CD4-positive, alpha-beta T cell treated with Interleukin-17A for 4 hours (primary cell): ENCODE data around the gene GINS2.

Source experiments
- DNase-seq: peaks from one replicate; pipeline ENCODE4 v3.0.0-alpha.2; 2020; ENCODE audit warnings: mixed read lengths

The GINS2 gene

DNA sequence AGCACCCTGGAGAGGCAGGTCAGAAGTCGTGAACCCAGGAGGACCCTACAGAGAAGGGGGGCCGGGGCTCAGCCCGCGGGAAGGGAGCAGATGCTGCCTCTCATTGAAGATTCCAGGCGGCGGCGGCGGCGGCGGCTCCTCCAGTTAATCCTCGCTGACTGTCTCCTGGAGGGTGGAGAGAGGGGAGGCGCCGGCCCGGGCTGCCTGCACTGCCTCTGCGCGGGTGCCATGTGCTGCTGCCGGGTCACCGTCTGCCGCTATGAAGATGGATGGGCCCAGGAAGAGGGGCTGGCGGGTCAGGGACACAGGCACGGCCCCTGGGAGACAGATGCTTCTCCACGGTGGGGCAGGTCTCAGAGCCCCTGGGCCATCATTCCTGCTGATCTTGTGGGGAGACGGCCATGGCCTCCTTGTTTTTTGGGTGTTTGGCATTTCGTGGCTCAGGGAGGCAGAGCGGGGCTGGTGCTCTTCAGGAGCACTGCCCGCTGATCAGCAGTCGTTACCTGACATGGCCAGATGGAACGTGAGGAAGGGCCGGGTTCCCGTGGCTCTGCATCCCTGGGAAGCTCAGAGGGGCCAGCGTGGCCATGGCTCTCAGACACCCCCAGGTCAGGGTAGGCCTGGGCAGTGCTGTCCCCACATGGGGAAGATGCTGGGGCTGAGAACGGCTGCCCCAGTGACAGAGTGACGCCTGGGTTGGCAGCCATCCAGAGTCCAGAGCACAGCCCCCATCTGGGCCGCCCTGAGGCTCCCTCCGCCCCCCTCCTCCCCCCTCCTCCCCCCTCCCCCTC, 36.1 kb downstream of the GINS2 start:
- DNase-seq, result no peak

DNA sequence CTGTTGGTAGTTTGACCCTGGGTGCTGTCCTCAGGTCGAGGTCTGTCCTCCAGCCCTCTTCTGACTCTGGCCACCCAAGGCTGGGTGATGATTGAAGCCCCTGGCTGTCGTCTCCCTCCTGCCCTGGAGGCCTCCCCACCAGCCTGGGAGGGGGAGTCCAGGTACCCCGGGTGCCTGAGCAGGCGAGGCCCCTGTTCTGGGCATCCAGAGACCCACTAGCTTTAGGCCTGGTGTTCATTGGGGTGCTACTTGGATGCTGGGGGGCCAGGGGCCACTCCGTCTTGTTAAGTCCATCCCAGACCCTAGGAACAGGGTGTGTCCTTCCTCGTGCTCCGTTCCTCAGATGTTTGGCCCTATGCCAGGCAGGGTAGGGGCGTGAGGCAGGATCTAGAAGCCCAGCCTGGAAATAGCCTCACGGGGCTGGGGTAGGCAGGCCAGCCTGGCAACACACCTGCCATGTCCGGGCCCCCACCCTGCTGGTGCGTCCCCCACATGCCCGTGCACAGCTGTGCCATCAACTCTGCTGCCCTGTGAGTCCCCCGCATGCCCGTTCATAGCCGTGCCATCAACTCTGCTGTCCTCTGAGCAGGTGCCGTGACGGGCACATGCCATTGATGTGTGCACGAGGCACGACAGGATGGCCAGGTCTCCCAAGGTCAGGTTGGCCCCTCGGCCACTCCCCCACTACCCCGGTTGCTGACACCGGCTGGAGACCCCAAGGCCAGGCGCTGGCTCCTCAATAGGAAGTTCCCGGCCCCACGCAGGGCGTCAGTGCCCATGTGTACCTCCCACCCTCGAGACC, 36.9 kb downstream of the GINS2 start:
- DNase-seq, result no peak

DNA sequence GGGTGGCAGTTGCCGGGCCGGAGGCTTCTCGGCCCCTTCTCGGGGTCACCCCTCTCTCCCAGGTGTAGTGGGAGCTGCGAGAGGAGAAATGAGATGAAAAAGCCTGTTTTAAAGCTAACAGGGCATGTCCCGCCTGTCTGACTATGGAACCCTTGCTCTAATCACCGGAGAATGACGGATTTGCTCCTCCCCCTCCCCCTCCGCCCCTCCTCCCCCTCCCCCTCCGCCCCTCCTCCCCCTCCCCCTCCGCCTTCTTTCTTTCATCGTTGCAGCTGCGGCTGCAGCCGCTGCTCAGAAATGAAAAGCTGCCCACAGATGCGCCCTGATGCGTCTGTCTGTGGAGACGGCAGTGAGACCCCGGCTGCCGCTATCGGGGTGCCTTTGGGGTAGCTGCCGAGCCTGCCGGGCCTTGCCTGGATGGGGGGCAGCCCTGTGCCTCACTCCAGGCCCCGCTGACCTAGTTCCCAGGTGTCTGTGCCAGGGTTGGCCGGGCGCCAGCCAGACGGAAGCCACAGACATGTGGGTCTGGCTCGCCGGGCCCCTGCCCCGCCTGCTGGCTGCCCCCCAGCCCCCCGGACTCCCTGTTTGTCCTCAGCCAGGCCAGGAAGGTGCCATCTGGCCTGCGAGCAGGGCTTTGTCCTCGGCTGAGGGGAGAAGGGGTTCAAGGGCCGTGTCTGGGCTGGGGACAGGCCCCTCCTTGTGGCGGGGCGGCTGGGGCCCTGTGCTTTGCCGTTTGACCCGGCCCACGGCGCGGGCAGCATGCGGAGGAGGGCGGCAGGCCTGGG, 37.7 kb downstream of the GINS2 start:
- DNase-seq, result peak; percentile 16

DNA sequence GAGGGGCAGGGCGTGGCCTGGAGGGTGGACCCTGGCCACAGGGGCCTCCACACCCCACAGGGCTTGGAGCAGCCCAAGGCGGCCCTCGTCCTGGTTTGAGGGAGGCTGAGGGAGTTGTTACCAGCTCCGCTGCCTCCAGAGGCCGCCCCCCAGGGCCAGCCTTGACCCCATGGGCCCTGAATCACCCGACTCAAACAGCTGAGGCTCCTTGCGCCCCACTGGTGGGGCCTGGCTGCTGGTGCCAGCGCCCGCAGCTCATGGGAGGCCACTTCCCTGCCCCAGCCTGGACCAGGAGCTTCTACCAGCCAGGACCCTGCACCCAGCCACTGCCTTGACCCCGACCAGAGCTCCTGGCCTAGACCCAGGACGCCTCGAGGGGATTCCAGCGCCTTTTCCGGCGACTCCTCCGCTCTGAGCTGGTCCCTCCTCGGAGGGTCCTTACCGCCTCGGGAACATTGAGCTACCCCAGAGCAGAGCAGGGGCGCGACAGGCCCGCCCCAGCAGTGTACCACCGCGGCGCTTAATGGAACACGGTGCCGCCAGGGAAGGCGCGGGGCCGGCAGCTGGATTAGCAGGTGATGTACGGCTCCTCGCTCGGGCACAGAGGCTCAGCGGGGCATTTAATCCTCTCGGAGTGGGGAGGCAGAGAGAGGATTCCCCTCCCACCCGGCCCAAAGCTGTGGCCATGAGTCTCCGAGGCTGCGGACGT, 38.5 kb downstream of the GINS2 start:
- DNase-seq, result no peak

DNA sequence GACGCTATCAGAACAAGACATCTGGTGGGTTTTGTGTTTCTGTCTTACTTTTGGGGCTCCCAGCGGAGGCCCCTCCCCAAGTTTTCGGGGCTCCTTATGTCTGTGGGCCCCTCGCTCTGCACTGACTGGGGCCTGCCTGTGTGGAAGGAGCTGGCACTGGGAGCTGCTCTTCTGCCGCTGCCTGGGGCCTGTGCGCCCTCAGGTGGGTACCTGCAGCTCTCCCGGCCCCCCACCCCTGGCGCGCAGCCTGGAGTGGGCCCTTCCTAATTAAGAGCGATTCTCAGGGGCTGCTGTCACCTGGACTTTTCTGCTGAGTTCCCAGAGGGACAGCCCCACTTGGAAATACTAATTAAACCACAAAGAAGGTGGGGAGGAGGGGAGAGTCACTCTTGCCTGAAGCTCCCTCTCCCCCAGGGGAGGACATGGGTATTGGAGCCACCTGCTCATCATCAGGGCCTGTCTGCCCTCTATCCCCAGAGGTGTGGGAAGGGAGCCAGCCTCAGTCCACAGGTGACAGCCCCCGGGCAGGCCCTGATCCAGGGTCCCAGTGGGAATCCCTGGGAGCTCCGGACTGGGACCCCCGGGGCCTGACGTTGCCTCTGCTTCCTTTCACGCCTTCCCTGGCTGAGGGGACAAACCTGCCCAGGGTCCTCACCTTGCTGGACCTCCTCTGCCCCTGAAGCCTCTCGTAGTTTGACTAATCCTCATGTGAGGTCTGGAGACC, 39.2 kb downstream of the GINS2 start:
- DNase-seq, result no peak

DNA sequence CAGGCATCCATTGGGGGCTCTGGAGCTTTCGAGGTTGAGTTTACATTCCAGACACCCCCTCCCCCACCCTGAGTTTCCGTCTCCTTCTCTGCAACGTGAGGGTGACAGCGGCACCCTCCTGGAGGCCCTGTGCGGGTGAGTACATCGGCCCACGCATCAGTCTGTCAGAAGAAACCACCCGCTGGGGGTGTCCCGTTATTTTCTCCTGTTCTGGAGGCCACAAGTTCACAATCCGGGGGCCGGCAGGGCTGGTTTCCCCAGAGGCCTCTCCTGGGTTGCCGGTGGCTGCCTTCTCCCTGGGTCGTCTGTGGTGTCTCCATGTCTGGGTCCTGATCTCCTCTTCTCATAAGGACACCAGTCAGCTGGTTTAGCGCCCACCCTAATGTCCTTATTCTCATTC, 39.9 kb downstream of the GINS2 start:
- no peak for DNase-seq

DNA sequence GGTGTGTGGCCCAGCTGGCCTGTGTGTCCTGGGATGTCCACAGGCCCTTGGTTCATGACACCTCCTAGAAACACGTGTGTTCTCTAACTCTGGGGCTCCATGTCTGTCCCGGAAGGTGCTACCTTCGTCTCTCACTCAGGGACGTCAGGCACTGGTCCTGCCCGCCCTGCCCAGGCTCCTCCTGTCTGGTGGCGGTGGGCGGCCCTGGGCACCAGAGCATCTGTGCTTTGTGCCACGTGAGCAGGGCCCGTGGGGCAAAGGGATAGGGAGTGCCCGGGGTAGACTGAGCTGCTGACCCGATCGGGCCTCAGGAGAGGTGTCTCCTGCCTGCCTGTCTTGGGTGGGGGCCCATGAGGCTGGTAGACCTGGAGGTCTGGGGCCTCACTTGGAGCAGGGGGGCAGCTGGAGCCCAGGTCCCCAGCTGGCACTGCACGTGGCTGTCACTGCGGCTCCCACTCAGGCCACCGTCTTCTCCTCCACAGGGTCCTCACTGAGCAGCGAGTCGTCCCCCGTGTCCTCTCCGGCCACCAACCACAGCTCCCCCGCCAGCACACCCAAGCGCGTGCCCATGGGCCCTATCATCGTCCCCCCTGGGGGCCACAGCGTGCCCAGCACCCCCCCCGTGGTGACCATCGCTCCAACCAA, 40.6 kb downstream of the GINS2 start:
- DNase-seq, result no peak

DNA sequence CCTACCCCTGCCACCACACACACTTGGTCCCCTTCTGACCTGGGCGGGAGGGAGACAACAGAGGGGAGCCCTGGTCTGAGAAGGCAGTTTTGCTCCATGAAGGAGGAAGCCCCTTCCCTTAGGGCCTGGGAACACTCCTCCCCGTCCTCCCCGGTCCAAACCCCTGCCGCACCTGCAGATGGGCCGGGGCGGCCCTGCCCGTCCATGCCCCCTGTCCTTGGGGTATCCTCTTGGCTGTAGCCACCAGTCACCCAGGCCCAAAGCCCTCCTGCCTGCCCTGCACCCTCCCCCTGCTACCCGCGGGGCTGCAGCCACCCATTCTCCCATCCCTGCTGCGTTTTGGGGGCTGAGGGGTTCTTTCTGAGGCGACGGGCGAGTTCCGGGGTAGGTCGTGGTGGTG, 41.8 kb downstream of the GINS2 start:
- DNase-seq, result no peak

DNA sequence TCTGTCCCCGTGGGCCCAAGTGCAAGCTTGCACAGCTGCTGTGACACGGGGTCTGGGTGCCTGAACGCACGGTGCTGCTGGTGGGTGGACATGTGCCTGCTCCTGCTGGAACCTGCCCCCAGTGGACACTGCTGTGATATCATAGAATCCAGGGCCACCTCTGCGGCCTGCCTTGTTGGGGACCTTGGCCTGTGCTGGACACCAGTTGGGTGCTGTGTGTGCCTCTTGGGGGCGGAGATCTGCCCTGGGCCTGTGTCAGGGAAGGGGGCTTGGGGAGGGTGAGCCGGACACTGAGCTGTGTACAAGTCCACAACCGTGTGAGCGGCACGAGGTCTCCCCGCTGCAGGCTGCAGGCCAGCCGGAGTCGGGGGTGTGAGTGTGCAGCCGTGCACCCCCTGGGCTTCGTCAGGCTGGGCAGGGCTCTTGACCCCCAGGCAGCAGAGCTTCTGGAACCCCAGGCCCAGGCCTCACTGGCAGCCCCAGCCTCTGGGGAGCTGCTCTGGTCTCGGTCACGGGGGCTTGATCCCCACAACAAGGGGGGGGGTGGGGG, 42.3 kb downstream of the GINS2 start:
- no peak for DNase-seq

DNA sequence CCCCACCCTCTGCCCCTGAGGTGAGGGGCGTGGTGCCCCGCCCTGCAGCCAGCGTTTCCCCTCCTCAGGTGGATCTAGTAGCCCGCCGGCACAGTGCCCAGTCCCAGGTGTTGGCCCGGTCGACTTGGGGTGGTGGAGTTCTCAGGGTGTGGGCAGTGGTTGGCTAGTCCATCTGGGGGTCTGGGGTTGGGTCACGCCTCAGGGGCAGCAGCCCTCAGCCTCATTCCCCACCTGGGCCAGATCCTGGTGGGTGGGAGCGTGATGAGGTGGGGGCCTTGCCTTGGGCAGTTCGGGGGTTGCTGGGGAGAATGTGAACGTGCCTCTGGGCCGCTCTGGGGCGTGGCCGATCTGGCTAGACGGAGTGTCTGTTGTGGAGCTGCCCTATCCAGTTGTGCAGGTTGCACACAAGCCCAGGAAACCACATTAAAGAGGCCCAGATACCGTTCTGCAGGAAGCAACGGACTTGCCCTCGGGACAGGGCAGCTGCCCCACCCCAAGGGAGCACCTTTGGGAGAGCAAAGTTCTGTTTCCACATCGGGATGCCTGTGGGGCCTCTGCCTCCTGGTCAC, 43.6 kb downstream of the GINS2 start:
- DNase-seq, result no peak

DNA sequence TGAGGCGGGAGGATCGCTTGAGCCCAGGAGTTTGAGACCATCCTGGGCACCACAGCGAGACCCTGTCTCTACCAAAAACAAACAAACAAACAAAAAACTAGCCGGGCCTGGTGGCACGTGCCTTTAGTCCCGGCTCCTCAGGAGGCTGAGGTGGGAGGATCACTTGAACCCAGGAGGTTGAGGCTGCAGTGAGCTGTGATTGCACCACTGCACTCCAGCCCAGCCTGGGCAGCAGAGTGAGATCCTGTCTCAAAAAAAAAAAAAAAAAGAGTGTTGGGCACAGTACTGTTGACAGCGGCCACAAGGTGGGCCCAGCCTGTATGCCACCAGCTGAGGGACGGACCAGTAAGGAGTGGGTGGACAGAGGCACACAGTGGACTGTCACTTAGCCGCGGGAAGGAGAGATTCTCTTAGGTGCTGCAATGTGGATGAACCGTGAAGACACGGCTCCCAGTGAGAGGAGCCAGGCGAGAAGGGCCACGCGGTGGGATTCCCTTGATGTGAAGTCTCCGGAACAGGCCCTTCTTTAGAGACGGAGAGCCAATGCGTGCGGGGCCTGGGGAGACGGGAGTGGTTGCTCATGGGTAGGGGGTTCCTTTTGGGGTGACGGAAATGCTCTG, 44.6 kb downstream of the GINS2 start:
- DNase-seq, result no peak

DNA sequence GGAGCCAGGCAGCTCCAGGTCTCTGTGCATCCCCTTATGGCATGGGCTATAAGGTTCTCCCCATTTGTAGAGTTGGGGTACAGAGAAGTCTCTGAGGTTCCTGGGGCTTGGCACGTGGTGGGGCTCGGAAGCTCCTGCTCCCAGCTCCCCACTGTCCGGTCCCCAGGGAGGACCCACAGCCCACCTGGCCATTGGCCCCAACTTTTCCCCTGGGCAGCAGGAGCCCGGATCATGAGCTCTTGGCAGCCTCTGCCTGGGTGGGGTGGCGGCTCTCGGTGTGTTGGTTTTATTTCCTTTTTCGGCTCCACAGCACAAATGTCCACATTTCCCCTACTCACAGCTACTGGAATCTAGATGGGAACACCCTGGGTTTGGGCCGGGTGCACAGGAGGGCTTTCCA, 45.1 kb downstream of the GINS2 start:
- no peak for DNase-seq

DNA sequence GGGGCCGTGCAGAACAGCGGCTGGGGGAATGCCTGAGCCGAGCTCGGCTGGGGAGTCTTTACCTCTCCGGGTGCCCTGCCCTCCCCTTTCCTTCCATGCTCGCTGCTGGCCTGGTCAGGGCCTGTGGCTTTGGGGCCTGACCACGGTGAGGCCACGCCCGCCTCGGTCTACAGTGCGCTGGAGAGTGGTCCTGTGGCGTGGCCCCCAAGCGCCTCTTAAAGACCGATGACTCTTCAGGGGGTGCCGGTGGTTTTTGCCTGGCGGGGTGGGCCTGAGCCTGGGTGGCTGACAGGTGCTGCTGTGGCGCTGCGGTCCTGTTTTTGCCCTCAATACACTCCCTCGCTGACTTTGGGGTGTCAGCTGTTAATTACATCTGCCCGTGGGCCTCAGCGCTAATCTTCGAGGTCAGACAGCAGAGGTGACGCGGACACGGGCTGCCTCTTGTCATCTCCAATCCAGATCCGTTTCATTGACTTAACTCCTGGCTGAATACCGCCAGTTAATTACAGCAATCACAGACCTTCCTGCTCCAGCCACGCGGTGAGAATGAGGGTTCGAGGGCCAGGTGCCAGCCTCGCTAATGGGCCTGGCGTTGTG, 45.9 kb downstream of the GINS2 start:
- no peak for DNase-seq

DNA sequence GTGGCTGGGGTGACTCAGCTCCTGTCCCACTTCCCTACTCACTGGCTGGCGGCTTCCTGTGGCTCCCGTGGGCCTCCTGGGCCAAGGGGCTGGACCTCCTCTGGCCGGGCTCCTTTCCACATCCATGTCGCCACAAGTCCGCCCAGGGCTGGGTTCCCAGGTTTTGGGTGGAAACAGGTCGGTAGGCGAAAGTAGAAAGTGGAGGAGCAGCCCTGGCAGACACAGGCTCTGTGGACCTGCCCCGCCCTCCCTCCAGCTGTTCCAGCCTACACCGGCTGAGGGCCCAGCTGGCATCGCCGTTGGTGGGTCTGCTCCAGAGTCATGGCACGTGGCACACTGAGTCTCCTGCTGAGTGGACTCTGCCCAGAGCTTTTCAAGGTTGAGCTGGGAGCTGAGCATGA, 47.0 kb downstream of the GINS2 start:
- DNase-seq, result no peak

DNA sequence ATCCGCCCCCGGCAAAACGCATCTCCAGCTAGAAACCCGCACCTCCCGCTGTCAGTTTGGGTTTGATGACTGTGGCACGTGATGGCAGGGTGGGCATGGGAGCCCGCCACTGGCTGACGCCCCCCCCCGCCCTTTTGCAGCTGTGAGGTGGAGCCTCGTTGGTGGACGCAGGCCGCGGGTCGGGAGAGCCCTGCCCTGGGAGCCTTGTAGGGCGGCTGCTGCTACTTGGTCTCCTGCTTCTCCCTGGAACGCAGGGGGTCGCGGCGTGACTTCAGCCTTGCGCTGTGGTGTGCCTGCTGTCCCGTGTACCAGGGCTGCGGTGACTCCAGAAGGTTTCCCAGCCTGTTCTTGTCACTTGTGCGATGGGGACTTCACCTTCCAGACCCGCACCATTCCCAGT, 47.4 kb downstream of the GINS2 start:
- no peak for DNase-seq

DNA sequence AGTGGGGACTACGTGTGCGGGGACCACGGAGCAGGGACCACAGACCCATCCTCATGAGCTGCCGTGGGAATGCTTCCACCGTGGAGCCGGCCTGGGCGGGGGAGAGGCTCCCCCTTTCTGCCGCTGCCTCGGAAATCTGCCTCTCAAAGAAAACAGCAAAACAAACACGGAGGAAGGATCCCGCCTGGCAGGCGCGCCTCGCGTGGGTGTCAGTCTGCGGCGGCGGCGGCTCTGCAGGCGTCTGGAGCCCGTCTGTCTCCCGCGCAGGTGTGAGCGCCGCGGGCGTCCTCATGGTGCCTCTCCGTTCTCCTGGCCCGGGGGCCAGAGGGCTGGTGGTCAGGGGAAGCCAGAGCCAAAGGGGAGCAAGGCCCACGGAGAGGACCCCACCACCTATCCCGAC, 48.2 kb downstream of the GINS2 start:
- DNase-seq, result no peak

DNA sequence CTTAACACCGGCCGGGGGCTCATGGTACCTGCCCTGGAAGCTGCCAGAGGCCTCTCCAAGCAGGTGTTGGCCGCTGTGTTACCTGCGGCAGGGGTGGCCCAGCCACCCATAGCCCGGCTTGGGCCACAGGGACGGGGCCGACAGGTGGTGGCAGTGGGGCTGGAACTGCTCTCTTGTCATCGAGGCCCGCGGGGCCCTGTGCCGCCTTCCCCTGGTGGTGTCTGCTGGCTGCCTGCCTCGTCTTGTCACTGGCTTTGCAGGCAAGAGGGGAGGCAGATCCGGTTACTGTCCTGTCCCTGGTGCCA, 48.5 kb downstream of the GINS2 start:
- no peak for DNase-seq

DNA sequence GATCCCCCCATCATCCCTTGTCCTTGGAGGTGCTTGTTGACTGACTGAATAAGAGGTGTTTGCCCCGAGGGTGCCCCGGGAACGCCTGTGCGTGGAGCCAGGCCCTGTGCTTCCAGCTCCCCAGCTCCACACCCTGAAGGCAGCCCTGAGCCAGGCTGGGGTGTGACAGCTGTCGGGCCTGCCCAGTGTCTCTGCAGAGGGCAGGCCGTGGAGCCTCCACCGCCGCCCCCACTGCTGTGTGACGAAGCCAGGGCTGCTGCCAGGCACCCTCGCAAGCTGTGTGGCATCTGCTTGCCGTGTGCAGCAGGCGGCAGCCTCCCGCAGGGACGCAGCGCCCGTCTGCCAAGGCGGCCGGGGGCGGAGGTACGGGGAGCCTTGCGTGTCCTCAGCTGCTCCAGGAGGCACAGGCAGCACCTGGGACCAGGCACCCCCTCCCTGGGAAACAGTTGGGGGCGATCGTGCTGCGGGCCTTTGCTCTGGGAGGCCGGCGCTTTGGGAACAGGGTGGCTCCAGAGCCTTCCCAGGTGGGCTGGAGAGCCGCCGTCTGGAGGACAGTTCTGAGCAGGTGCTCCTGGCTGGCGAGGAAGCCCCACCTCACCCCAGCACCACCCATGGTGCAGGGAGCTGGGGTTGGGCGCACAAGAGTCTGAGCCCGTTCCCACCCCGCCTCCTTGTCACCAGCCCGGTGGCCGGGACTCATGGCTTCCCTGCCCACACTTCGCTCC, 49.1 kb downstream of the GINS2 start:
- no peak for DNase-seq

DNA sequence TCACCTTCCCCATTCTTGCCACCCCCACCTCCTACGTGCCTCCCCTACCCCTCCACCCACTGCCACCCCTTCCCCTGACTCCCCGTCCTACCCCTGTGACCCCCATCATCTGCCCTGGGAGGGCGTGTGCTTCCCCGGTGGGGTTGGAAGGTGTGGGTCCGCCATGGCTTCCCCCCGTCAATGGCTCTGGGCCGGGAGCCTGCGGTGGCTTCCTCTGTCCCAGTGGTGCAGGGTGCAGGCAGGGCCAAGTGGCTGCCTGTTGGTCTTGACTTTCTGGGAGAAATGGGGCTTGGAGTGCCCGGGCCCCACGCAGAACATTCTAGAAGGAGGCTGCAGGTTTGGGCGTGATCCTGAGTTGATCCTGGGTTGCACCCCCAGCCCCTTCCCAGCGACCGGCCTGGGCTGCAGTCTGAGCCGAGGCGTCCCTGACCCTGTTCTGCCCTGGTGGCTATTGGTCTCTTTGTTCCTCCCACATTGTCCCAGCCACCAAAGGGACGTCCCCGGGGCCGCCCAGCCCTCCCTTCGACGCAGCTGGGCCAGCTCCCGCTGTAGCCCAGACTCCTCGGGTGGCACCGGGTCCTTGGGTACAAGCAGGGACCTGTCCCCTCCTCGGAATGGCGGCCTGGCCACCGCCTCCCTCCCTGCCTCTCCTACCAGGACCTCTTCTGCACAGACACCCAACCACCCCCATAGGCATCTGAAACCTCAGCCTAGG, 49.9 kb downstream of the GINS2 start:
- no peak for DNase-seq
